WTC11 (cell line): ENCODE data around the gene AKAP10. TPM values are rescaled to one million over a fixed set of nuclear protein-coding genes. Genes with fewer than 3 reads are reported as not detected.

ENCODE experiments used
- ATAC-seq: fragments of 200-7000 bp; cut with Tn5 transposase; 2 replicates; pipeline ENCODE4 v1.10.0; 2021; ENCODE audit warnings: mild to moderate bottlenecking, moderate library complexity
- CTCF ChIA-PET: fragments of 300-600 bp; sonication (Branson Sonifier 250); formaldehyde crosslinking; loops from one replicate; lab custom pipeline; 2021; ENCODE audit warnings: antibody characterized with exemption; lab: Charles Lee
- POLR2A ChIA-PET: fragments of 350-600 bp; sonication (Branson Sonifier 250); formaldehyde crosslinking; loops from one replicate; lab custom pipeline; 2021; ENCODE audit warnings: antibody characterized with exemption; lab: Charles Lee
- DNase-seq: peaks from one replicate; pipeline ENCODE4 v3.0.0; 2021; ENCODE audit warnings: low spot score
- H3K27ac Mint-ChIP-seq: 2 replicates; pipeline ENCODE4 v1.8.0; 2021; ENCODE audit warnings: mixed read lengths
- H3K27me3 Mint-ChIP-seq: 2 replicates; pipeline ENCODE4 v1.8.0; 2021; ENCODE audit warnings: low read depth, mild to moderate bottlenecking, moderate library complexity, mixed read lengths
- H3K36me3 Mint-ChIP-seq: 2 replicates; pipeline ENCODE4 v1.8.0; 2021; ENCODE audit warnings: mixed read lengths
- H3K4me1 Mint-ChIP-seq: 2 replicates; pipeline ENCODE4 v1.8.0; 2022; ENCODE audit warnings: mixed read lengths
- H3K4me3 Mint-ChIP-seq: 2 replicates; pipeline ENCODE4 v1.8.0; 2021; ENCODE audit warnings: mild to moderate bottlenecking, moderate library complexity, mixed read lengths
- H3K9me3 Mint-ChIP-seq: 2 replicates; pipeline ENCODE4 v1.8.0; 2021; ENCODE audit warnings: mixed read lengths
- AR ChIP-seq: fragments of 250-450 bp; sonication (Bioruptor Pico); IDR thresholded peaks from 2 replicates; pipeline ENCODE4 v1.9.0; 2021; ENCODE audit warnings: mild to moderate bottlenecking
- ATF6 ChIP-seq: sonication (generic); formaldehyde crosslinking; IDR thresholded peaks from 2 replicates; pipeline ENCODE4 v1.8.1; 2023; ENCODE audit warnings: mild to moderate bottlenecking, missing genetic modification reagents
- FOXP4 ChIP-seq: sonication (generic); formaldehyde crosslinking; IDR thresholded peaks from 2 replicates; pipeline ENCODE4 v1.8.0; 2022; ENCODE audit warnings: mild to moderate bottlenecking, missing genetic modification reagents
- JAZF1 ChIP-seq: fragments of 250-450 bp; sonication (Bioruptor Pico); IDR thresholded peaks from 2 replicates; pipeline ENCODE4 v1.9.0; 2021; ENCODE audit warnings: moderate library complexity, mild to moderate bottlenecking, inconsistent platforms
- JUN ChIP-seq: sonication (generic); formaldehyde crosslinking; IDR thresholded peaks from 2 replicates; pipeline ENCODE4 v1.8.0; 2023; ENCODE audit warnings: mild to moderate bottlenecking, missing genetic modification reagents
- OVOL2 ChIP-seq: fragments of 250-450 bp; sonication (Bioruptor Pico); IDR thresholded peaks from 2 replicates; pipeline ENCODE4 v1.9.0; 2021; ENCODE audit warnings: mild to moderate bottlenecking, borderline replicate concordance
- STAT6 ChIP-seq: sonication (generic); formaldehyde crosslinking; conservative IDR thresholded peaks from 2 replicates; pipeline ENCODE4 v1.8.1; 2023; ENCODE audit warnings: mild to moderate bottlenecking, low read depth, missing genetic modification reagents, moderate library complexity
- TEAD1 ChIP-seq: sonication (generic); formaldehyde crosslinking; IDR thresholded peaks from 2 replicates; pipeline ENCODE4 v1.8.0; 2022; ENCODE audit warnings: mild to moderate bottlenecking, missing genetic modification reagents
- TEAD4 ChIP-seq: sonication (generic); formaldehyde crosslinking; IDR thresholded peaks from 2 replicates; pipeline ENCODE4 v1.8.0; 2022; ENCODE audit warnings: mild to moderate bottlenecking, missing genetic modification reagents
- ZMAT4 ChIP-seq: fragments of 250-450 bp; sonication (Bioruptor Pico); IDR thresholded peaks from 2 replicates; pipeline ENCODE4 v1.9.0; 2021; ENCODE audit warnings: mild to moderate bottlenecking
- ZNF121 ChIP-seq: sonication (generic); formaldehyde crosslinking; IDR thresholded peaks from 2 replicates; pipeline ENCODE4 v1.8.0; 2023; ENCODE audit warnings: missing genetic modification reagents
- ZNF232 ChIP-seq: sonication (generic); formaldehyde crosslinking; IDR thresholded peaks from 2 replicates; pipeline ENCODE4 v1.8.0; 2022; ENCODE audit warnings: mild to moderate bottlenecking, missing genetic modification reagents
- ZNF263 ChIP-seq: sonication (generic); formaldehyde crosslinking; IDR thresholded peaks from 2 replicates; pipeline ENCODE4 v1.8.1; 2022; ENCODE audit warnings: low read depth, mild to moderate bottlenecking, moderate library complexity, missing genetic modification reagents
- ZNF416 ChIP-seq: fragments of 250-450 bp; sonication (Bioruptor Pico); IDR thresholded peaks from 2 replicates; pipeline ENCODE4 v1.9.0; 2021; ENCODE audit warnings: mild to moderate bottlenecking, inconsistent platforms
- ZNF512 ChIP-seq: sonication (generic); formaldehyde crosslinking; IDR thresholded peaks from 2 replicates; pipeline ENCODE4 v1.8.1; 2022; ENCODE audit warnings: missing genetic modification reagents, borderline replicate concordance
- total RNA-seq: library from RNA; stranded (reverse); gene quantifications from 3 replicates; pipeline ENCODE4 v1.2.3, GENCODE V29; 2021

AKAP10 gene
- total RNA-seq, 1 experiment from 2014 or later = 29.9 TPM

GRCh38 chr17:19948116-19948943 lies 29.3 kb downstream of the AKAP10 start:
- ChIA-PET POLR2A (no interaction called here), CTCF (interaction anchor here (1.0 kb wide), 1 partner anchor 38 kb away, joined by 3 read pairs; no protein-coding TSS in a partner anchor)
- TF ChIP-seq FOXP4 (CRISPR knock-in tag) (no peak), TEAD4 (no peak), ZNF512 (CRISPR knock-in tag) (no peak), JUN (CRISPR knock-in tag) (no peak), ZNF232 (CRISPR knock-in tag) (no peak)
- H3K27me3 Mint-ChIP-seq = no peaks in the 10 kb centered on the region
- peak overlapping the region; percentile 58 for H3K27ac Mint-ChIP-seq
- peaks cover 24% of the 10 kb centered on the region for H3K4me1 Mint-ChIP-seq
- no peak for DNase-seq
- H3K9me3 Mint-ChIP-seq = peaks cover 6% of the 10 kb centered on the region
- no peak for ATAC-seq
- H3K36me3 Mint-ChIP-seq = peaks cover 66% of the 10 kb centered on the region
- no peak overlapping the region for H3K4me3 Mint-ChIP-seq

GRCh38 chr17:19946921-19947320 lies 30.7 kb downstream of the AKAP10 start:
- TF ChIP-seq ZNF263 (CRISPR knock-in tag) (no peak), ZNF416 (CRISPR knock-in tag) (no peak), ATF6 (CRISPR knock-in tag) (no peak), TEAD1 (CRISPR knock-in tag) (no peak), AR (CRISPR knock-in tag) (no peak), OVOL2 (CRISPR knock-in tag) (no peak), STAT6 (no peak), JUN (CRISPR knock-in tag) (no peak), ZNF121 (CRISPR knock-in tag) (no peak), JAZF1 (CRISPR knock-in tag) (no peak), ZMAT4 (CRISPR knock-in tag) (no peak)
- Mint-ChIP-seq H3K27me3 (no peaks in the 10 kb centered on the region), H3K4me1 (peaks cover 32% of the 10 kb centered on the region), H3K27ac (no peak overlapping the region), H3K36me3 (peaks cover 63% of the 10 kb centered on the region), H3K4me3 (no peak overlapping the region), H3K9me3 (peaks cover 3% of the 10 kb centered on the region)
- no peak for ATAC-seq
- no peak for DNase-seq
- CTCF ChIA-PET = no interaction called here
- POLR2A ChIA-PET = no interaction called here
